K562 (cell line): ENCODE data around the gene RAB24. TPM values are rescaled to one million over a fixed set of nuclear protein-coding genes. Genes with fewer than 3 reads are reported as not detected.

Source experiments
- ATAC-seq: fragments of 200-7000 bp; cut with Tn5 transposase; 3 replicates; pipeline ENCODE4 v1.9.1; 2020; ENCODE audit warnings: moderate library complexity
- BruUV-seq: library from RNA; stranded (reverse); fragments of 400-500 nt; replicated peaks from 2 replicates; lab custom pipeline; 2021; lab: Mats Ljungman, UMichigan
- CTCF ChIA-PET: fragments of 300-600 bp; formaldehyde crosslinking; extraction: SDS; loops from one replicate; lab custom pipeline; 2021; ENCODE audit warnings: low intra/inter-chr PET ratio; lab: Yijun Ruan, JAX
- POLR2A ChIA-PET: fragments of 300-600, 350-650 bp; sonication (Branson Sonifier 250); formaldehyde crosslinking; extraction: SDS; loops from one replicate; lab custom pipeline; 2021; ENCODE audit warnings: antibody characterized with exemption, inconsistent platforms; lab: Yijun Ruan, JAX
- DNase-seq, 4 experiments: peaks; one replicate each; pipeline versions ENCODE4 v3.0.0 to v3.0.0-alpha.2; 2011 to 2018; ENCODE audit warnings: low spot score in 3 of 4, mixed read lengths in 3 of 4; ENCODE audit errors: extremely low read depth in 1 of 4
- FAIRE-seq: peaks from 2 replicates; lab custom pipeline; 2011; peaks lifted over from hg19 to GRCh38; lab: Jason Lieb, UNC
- H2AFZ ChIP-seq: 2 replicates; pipeline ENCODE4 v1.6.0; 2011; ENCODE audit warnings: low read depth, low read length, control low read depth, inconsistent platforms
- H3K27ac ChIP-seq: fragments of 200-600 bp; 3 replicates; pipeline ENCODE4 v1.8.0; 2011; ENCODE audit warnings: low read depth, mild to moderate bottlenecking, control low read depth, inconsistent platforms, low read length, moderate library complexity, mixed read lengths; ENCODE audit errors: extremely low read depth
- H3K27me3 ChIP-seq, 2 experiments: fragments of 300-600 bp in 1 of 2; 2 replicates in 1 of 2; 3 replicates in 1 of 2; pipeline versions ENCODE4 v1.6.0 to v1.8.0; 2011; ENCODE audit warnings: inconsistent platforms in 2 of 2, low read length in 2 of 2, mild to moderate bottlenecking in 1 of 2, mixed read lengths in 1 of 2, moderate library complexity in 1 of 2; ENCODE audit not compliant: control insufficient read depth in 2 of 2, insufficient read depth in 2 of 2
- H3K36me3 ChIP-seq: fragments of 300-600 bp; 3 replicates; pipeline ENCODE4 v1.8.0; 2011; ENCODE audit warnings: mild to moderate bottlenecking, low read length, inconsistent platforms; ENCODE audit not compliant: control insufficient read depth, insufficient read depth
- H3K4me1 ChIP-seq, 2 experiments: fragments of 200-600 bp in 1 of 2; replicated peaks in 1 of 2; 2 replicates in 1 of 2; 3 replicates in 1 of 2; pipeline versions ENCODE4 v1.5.1 to v1.8.0; 2011; ENCODE audit warnings: inconsistent platforms in 2 of 2, low read length in 2 of 2, mild to moderate bottlenecking in 1 of 2, mixed read lengths in 1 of 2, moderate library complexity in 1 of 2; ENCODE audit not compliant: control insufficient read depth in 2 of 2, insufficient read depth in 2 of 2
- H3K4me2 ChIP-seq: 2 replicates; pipeline ENCODE4 v1.6.1; 2011; ENCODE audit warnings: low read length, control low read depth, inconsistent platforms, mixed read lengths; ENCODE audit not compliant: insufficient read depth
- H3K4me3 ChIP-seq: fragments of 200-600 bp; sonication (generic), shearing (Covaris generic); 2 replicates; pipeline ENCODE4 v1.5.1; 2016; ENCODE audit warnings: control low read depth, inconsistent platforms
- H3K79me2 ChIP-seq: fragments of 200-600 bp; 3 replicates; pipeline ENCODE4 v1.8.0; 2011; ENCODE audit warnings: low read length, inconsistent platforms; ENCODE audit not compliant: control insufficient read depth, insufficient read depth
- H3K9ac ChIP-seq, 2 experiments: 2 replicates each; pipeline versions ENCODE4 v1.6.0 to v1.6.1; 2011; ENCODE audit warnings: low read depth in 2 of 2, low read length in 2 of 2, control low read depth in 1 of 2, inconsistent platforms in 1 of 2, mild to moderate bottlenecking in 1 of 2, mixed read lengths in 1 of 2; ENCODE audit not compliant: insufficient read depth in 1 of 2
- H3K9me1 ChIP-seq: one replicate; pipeline ENCODE4 v1.6.0; 2011; ENCODE audit warnings: inconsistent platforms, mild to moderate bottlenecking, low read length, moderate library complexity; ENCODE audit not compliant: control insufficient read depth, insufficient read depth
- H3K9me3 ChIP-seq: replicated peaks from 2 replicates; pipeline ENCODE4 v1.5.1; 2011; ENCODE audit warnings: low read depth, low read length, inconsistent platforms; ENCODE audit not compliant: control insufficient read depth, insufficient read depth
- H4K20me1 ChIP-seq: replicated peaks from 2 replicates; pipeline ENCODE4 v1.6.1; 2011; ENCODE audit warnings: low read length, inconsistent platforms, mixed read lengths; ENCODE audit not compliant: control insufficient read depth, insufficient read depth
- ZNF696 ChIP-seq: fragments of 250-450 bp; sonication (Bioruptor Pico); conservative IDR thresholded peaks from 2 replicates; pipeline ENCODE4 v1.4.0; 2020; ENCODE audit warnings: mild to moderate bottlenecking, moderate library complexity
- WGBS: fragments of 100-300 bp; shearing (Covaris generic); methylation state at CpG from one replicate; pipeline ENCODE4 v1.1.6; 2016; ENCODE audit warnings: low coverage, mixed read lengths; ENCODE audit not compliant: insufficient coverage; ENCODE audit errors: missing lambda C conversion rate; 5-methylcytosine and 5-hydroxymethylcytosine counted together
- in situ Hi-C: fragments of 300-500 bp; cut with MboI; formaldehyde crosslinking; loops from 4 replicates; pipeline ENCODE4 v1.15.0; 2018; ENCODE audit warnings: inconsistent platforms, mixed read lengths
- intact Hi-C: fragments of 100-400 bp; cut with micrococcal nuclease; formaldehyde crosslinking; loops from 2 replicates; pipeline ENCODE4 v1.14.2; 2022
- polyA plus RNA-seq, 8 experiments: library from polyadenylated mRNA; depleted of rRNA in 4 of 8; stranded (reverse) in 5 of 8; unstranded in 3 of 8; fragments of >200 nt; fragmentation: Nextera tagmentation in 2 of 8; fragmentation: Illumina TruSeq in 1 of 8; extraction: Ambion mirVana in 2 of 8; extraction: Trizol in 1 of 8; gene quantifications; 2 replicates each; pipeline versions ENCODE4 v1.2.1 to v1.2.3, GENCODE V29; 2011 to 2014; ENCODE audit warnings: inconsistent platforms in 1 of 8, missing spikeins in 1 of 8
- total RNA-seq, 7 experiments: library from RNA; depleted of rRNA in 6 of 7; stranded (reverse); fragments of >200 nt in 6 of 7; fragmentation: Illumina TruSeq in 2 of 7; extraction: Trizol in 2 of 7; gene quantifications; 2 replicates each; pipeline versions ENCODE4 v1.2.1 to v1.2.3, GENCODE V29; 2011 to 2021; ENCODE audit warnings: low replicate concordance in 1 of 7
- TF ChIP-seq, protein P1 (sequence below): fragments of 250-450 bp; sonication (Bioruptor Pico); IDR thresholded peaks from 2 replicates; pipeline ENCODE4 v1.4.0; 2020; ENCODE audit warnings: mild to moderate bottlenecking, moderate library complexity
- TF ChIP-seq, protein P2 (sequence below): fragments of 450-650 bp; IDR thresholded peaks from 2 replicates; pipeline ENCODE4 v1.6.1; 2017; ENCODE audit warnings: antibody characterized with exemption

The RAB24 gene
- total and polyA plus RNA-seq, 9 of the 15 experiments (the other 6 are each of a cell fraction or from before 2014, with no cell fraction given), result 13.9 to 107 (median 34.8) TPM

DNA sequence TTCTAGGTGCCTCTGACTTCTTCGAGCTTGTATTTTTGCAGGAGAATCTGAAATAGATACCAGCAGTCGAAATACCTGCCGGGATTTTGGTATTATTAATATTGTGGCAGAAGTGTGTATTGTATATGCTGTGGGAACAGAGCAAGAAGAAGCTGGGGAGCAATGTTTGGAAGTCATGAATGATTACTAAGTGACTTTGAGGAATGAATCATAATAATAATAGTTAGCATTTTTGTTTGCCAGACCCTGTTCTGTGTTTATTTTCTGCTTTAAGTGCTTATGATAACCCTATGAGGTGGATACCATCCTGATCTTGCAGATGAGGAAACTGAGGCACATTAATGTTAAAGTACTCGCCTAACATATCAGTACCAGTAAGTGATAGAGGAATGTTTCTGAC is 32.4 kb downstream of the RAB24 start:
- in situ Hi-C loops, result no loop called here
- Histone ChIP-seq H4K20me1 (no peaks in the 10 kb centered on the region), H3K79me2 (no peaks in the 10 kb centered on the region), H3K4me2 (no peak overlapping the region), H3K27me3 (no peaks in the 10 kb centered on the region), H3K4me3 (no peak overlapping the region), H3K9me1 (no peaks in the 10 kb centered on the region), H3K27ac (no peak overlapping the region), H3K4me1 (no peaks in the 10 kb centered on the region), H3K9ac (no peak overlapping the region), H3K36me3 (peaks cover 79% of the 10 kb centered on the region), H3K9me3 (no peaks in the 10 kb centered on the region), H2AFZ (no peak overlapping the region)
- intact Hi-C loops, result no loop called here
- FAIRE-seq, result no peak
- DNase-seq, result no peak
- no peak for ATAC-seq
- no TSS peak for BruUV-seq
- ChIA-PET CTCF (no interaction called here), POLR2A (interaction anchor here (0.7 to 1.1 kb wide), 2 partner anchors 9 to 23 kb away, joined by 3 read pairs; no protein-coding TSS in a partner anchor)
- 97% methylated on average over 4 of the region's 4 CpGs for WGBS
- TF ChIP-seq, protein P1, sequence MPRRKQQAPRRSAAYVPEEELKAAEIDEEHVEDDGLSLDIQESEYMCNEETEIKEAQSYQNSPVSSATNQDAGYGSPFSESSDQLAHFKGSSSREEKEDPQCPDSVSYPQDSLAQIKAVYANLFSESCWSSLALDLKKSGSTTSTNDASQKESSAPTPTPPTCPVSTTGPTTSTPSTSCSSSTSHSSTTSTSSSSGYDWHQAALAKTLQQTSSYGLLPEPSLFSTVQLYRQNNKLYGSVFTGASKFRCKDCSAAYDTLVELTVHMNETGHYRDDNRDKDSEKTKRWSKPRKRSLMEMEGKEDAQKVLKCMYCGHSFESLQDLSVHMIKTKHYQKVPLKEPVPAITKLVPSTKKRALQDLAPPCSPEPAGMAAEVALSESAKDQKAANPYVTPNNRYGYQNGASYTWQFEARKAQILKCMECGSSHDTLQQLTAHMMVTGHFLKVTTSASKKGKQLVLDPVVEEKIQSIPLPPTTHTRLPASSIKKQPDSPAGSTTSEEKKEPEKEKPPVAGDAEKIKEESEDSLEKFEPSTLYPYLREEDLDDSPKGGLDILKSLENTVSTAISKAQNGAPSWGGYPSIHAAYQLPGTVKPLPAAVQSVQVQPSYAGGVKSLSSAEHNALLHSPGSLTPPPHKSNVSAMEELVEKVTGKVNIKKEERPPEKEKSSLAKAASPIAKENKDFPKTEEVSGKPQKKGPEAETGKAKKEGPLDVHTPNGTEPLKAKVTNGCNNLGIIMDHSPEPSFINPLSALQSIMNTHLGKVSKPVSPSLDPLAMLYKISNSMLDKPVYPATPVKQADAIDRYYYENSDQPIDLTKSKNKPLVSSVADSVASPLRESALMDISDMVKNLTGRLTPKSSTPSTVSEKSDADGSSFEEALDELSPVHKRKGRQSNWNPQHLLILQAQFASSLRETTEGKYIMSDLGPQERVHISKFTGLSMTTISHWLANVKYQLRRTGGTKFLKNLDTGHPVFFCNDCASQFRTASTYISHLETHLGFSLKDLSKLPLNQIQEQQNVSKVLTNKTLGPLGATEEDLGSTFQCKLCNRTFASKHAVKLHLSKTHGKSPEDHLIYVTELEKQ (CRISPR knock-in tag), result no peak
- TF ChIP-seq ZNF696, result no peak
- TF ChIP-seq, protein P2, sequence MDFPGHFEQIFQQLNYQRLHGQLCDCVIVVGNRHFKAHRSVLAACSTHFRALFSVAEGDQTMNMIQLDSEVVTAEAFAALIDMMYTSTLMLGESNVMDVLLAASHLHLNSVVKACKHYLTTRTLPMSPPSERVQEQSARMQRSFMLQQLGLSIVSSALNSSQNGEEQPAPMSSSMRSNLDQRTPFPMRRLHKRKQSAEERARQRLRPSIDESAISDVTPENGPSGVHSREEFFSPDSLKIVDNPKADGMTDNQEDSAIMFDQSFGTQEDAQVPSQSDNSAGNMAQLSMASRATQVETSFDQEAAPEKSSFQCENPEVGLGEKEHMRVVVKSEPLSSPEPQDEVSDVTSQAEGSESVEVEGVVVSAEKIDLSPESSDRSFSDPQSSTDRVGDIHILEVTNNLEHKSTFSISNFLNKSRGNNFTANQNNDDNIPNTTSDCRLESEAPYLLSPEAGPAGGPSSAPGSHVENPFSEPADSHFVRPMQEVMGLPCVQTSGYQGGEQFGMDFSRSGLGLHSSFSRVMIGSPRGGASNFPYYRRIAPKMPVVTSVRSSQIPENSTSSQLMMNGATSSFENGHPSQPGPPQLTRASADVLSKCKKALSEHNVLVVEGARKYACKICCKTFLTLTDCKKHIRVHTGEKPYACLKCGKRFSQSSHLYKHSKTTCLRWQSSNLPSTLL, result no peak
